SK-N-SH (cell line): ENCODE data around the gene CCDC88C. TPM values are rescaled to one million over a fixed set of nuclear protein-coding genes. Genes with fewer than 3 reads are reported as not detected.

ENCODE experiments used
- CTCF ChIA-PET: fragments of 300-600, 350-600 bp; formaldehyde crosslinking; extraction: SDS; loops from one replicate; lab custom pipeline; 2021; lab: Yijun Ruan, JAX
- POLR2A ChIA-PET: fragments of 350-600 bp; sonication (Branson Sonifier 250); formaldehyde crosslinking; extraction: SDS; loops from one replicate; lab custom pipeline; 2020; ENCODE audit warnings: antibody characterized with exemption, inconsistent platforms; lab: Yijun Ruan, JAX
- DNase-seq: peaks from one replicate; pipeline ENCODE4 v3.0.0; 2012
- H2AFZ ChIP-seq: fragments of 200-600 bp; sonication (generic); 2 replicates; pipeline ENCODE4 v1.8.1; 2016; ENCODE audit warnings: antibody characterized with exemption, mild to moderate bottlenecking, low read depth
- H3F3A ChIP-seq: fragments of 200-600 bp; sonication (generic); replicated peaks from 2 replicates; pipeline ENCODE3; 2016; ENCODE audit warnings: antibody characterized with exemption, mild to moderate bottlenecking; ENCODE audit not compliant: insufficient read depth
- H3K27ac ChIP-seq, 2 experiments: fragments of 200-500 bp in 1 of 2; fragments of 200-600 bp in 1 of 2; sonication (Bioruptor generic) in 1 of 2; sonication (generic), shearing (Covaris generic) in 1 of 2; 2 replicates each; pipeline versions ENCODE4 v1.5.1 to v1.6.1; 2014 to 2016; ENCODE audit warnings: low read depth in 2 of 2, inconsistent platforms in 1 of 2, low read length in 1 of 2, mild to moderate bottlenecking in 1 of 2, mixed read lengths in 1 of 2
- H3K27me3 ChIP-seq: fragments of 200-600 bp; sonication (generic), shearing (Covaris generic); 2 replicates; pipeline ENCODE4 v1.6.1; 2016; ENCODE audit warnings: mixed run types; ENCODE audit not compliant: insufficient read depth
- H3K36me3 ChIP-seq, 2 experiments: fragments of 200-500 bp in 1 of 2; fragments of 200-600 bp in 1 of 2; sonication (Bioruptor generic) in 1 of 2; sonication (generic) in 1 of 2; replicated peaks in 1 of 2; 2 replicates each; pipeline versions ENCODE3 to v1.5.1; 2014 to 2016; ENCODE audit warnings: low read length in 1 of 2, mild to moderate bottlenecking in 1 of 2; ENCODE audit not compliant: insufficient read depth in 2 of 2, control insufficient read depth in 1 of 2
- H3K4me1 ChIP-seq, 2 experiments: fragments of 200-500 bp in 1 of 2; fragments of 200-600 bp in 1 of 2; sonication (Bioruptor generic) in 1 of 2; sonication (generic), shearing (Covaris generic) in 1 of 2; 2 replicates each; pipeline versions ENCODE4 v1.5.1 to v1.6.1; 2014 to 2016; ENCODE audit warnings: low read depth in 1 of 2, low read length in 1 of 2, mixed run types in 1 of 2; ENCODE audit not compliant: insufficient read depth in 2 of 2, control insufficient read depth in 1 of 2
- H3K4me2 ChIP-seq: fragments of 200-600 bp; sonication (generic), shearing (Covaris generic); 2 replicates; pipeline ENCODE4 v1.6.1; 2017; ENCODE audit warnings: mixed run types
- H3K4me3 ChIP-seq, 2 experiments: fragments of 200-500 bp in 1 of 2; fragments of 200-600 bp in 1 of 2; sonication (Bioruptor generic) in 1 of 2; sonication (generic), shearing (Covaris generic) in 1 of 2; 2 replicates each; pipeline versions ENCODE4 v1.5.1 to v1.8.1; 2014 to 2016; ENCODE audit warnings: low read depth in 2 of 2, inconsistent platforms in 1 of 2, low read length in 1 of 2, mild to moderate bottlenecking in 1 of 2, mixed read lengths in 1 of 2, moderate library complexity in 1 of 2
- H3K79me2 ChIP-seq: fragments of 200-600 bp; sonication (generic); 2 replicates; pipeline ENCODE4 v1.8.1; 2017; ENCODE audit warnings: mild to moderate bottlenecking; ENCODE audit not compliant: insufficient read depth
- H3K9ac ChIP-seq: fragments of 200-600 bp; sonication (generic); 2 replicates; pipeline ENCODE4 v1.6.1; 2017; ENCODE audit warnings: mixed run types
- H3K9me2 ChIP-seq: fragments of 200-600 bp; sonication (generic); 2 replicates; pipeline ENCODE4 v1.6.1; 2017; ENCODE audit warnings: mixed run types
- H3K9me3 ChIP-seq: fragments of 200-600 bp; sonication (generic); 2 replicates; pipeline ENCODE4 v1.6.1; 2017; ENCODE audit warnings: mixed run types, mild to moderate bottlenecking, moderate library complexity
- H4K20me1 ChIP-seq: fragments of 200-600 bp; sonication (generic); 2 replicates; pipeline ENCODE4 v1.6.1; 2017; ENCODE audit warnings: mild to moderate bottlenecking, mixed run types; ENCODE audit not compliant: insufficient read depth
- CHD2 ChIP-seq: fragments of 150-350 bp; IDR thresholded peaks from 2 replicates; pipeline ENCODE4 v1.6.1; 2018; ENCODE audit warnings: low read length; ENCODE audit not compliant: partially characterized antibody
- EP300 ChIP-seq, 2 experiments: IDR thresholded peaks; 2 replicates each; pipeline versions ENCODE4 v1.4.0 to v1.6.1; 2012; ENCODE audit warnings: borderline replicate concordance in 1 of 2, low read depth in 1 of 2, low read length in 1 of 2
- EZH2phosphoT487 ChIP-seq: fragments of 200-600 bp; sonication (generic); IDR thresholded peaks from 2 replicates; pipeline ENCODE4 v1.6.1; 2017; ENCODE audit warnings: low read depth, mixed run types, mild to moderate bottlenecking, antibody characterized with exemption, moderate library complexity, borderline replicate concordance
- JUND ChIP-seq: IDR thresholded peaks from 2 replicates; pipeline ENCODE4 v1.4.0; 2012
- MEF2A ChIP-seq: IDR thresholded peaks from 2 replicates; pipeline ENCODE4 v1.4.0; 2012; ENCODE audit warnings: low read depth, borderline replicate concordance
- PBX3 ChIP-seq: IDR thresholded peaks from 2 replicates; pipeline ENCODE4; 2012
- REST ChIP-seq: IDR thresholded peaks from 2 replicates; pipeline ENCODE4 v1.6.1; 2012; ENCODE audit warnings: mild to moderate bottlenecking, low read depth, low read length, moderate library complexity
- RXRA ChIP-seq: IDR thresholded peaks from 2 replicates; pipeline ENCODE4 v1.4.0; 2012; ENCODE audit warnings: low read depth, mild to moderate bottlenecking, borderline replicate concordance
- SIN3A ChIP-seq: IDR thresholded peaks from 2 replicates; pipeline ENCODE4 v1.6.1; 2012; ENCODE audit warnings: low read depth, mild to moderate bottlenecking, low read length, moderate library complexity, borderline replicate concordance
- SMC3 ChIP-seq: IDR thresholded peaks from 2 replicates; pipeline ENCODE4 v1.6.1; 2012; ENCODE audit warnings: low read depth, low read length, improper control_type of control experiment
- TAF1 ChIP-seq: IDR thresholded peaks from 2 replicates; pipeline ENCODE4 v1.6.1; 2012; ENCODE audit warnings: low read depth, mild to moderate bottlenecking, low read length, moderate library complexity, borderline replicate concordance
- TCF12 ChIP-seq: IDR thresholded peaks from 2 replicates; pipeline ENCODE4 v1.4.0; 2012
- TEAD4 ChIP-seq: IDR thresholded peaks from 2 replicates; pipeline ENCODE4 v1.4.0; 2012; ENCODE audit warnings: mild to moderate bottlenecking, borderline replicate concordance; ENCODE audit not compliant: insufficient read depth
- YY1 ChIP-seq: IDR thresholded peaks from 2 replicates; pipeline ENCODE4 v1.4.0; 2012; ENCODE audit warnings: low read depth, mild to moderate bottlenecking
- ZBTB33 ChIP-seq: IDR thresholded peaks from 2 replicates; pipeline ENCODE4 v1.4.0; 2012; ENCODE audit warnings: low read depth, borderline replicate concordance
- WGBS: methylation state at CpG from one replicate; pipeline ENCODE4 v1.1.6; 2017; ENCODE audit warnings: low lambda C conversion rate; 5-methylcytosine and 5-hydroxymethylcytosine counted together
- polyA plus RNA-seq, 3 experiments: library from polyadenylated mRNA; depleted of rRNA; stranded (reverse); fragments of >200 nt; gene quantifications; 2 replicates each; pipeline ENCODE4 v1.2.3, GENCODE V29; 2012

CCDC88C gene
- polyA plus RNA-seq, 1 of the 3 experiments (the other 2 are of a cell fraction), result 0.39 TPM

GRCh38 chr14:91361233-91361811 lies 56.3 kb downstream of the CCDC88C start:
- no peak overlapping the region for H3K9ac ChIP-seq
- no peak for TF ChIP-seq REST
- no peak for TF ChIP-seq TAF1
- no peak for TF ChIP-seq MEF2A
- TF ChIP-seq JUND, result no peak
- TF ChIP-seq CHD2, result no peak
- no peak for TF ChIP-seq SIN3A
- no peak for TF ChIP-seq SMC3
- TF ChIP-seq TEAD4, result no peak
- no peak for TF ChIP-seq RXRA
- no peak for TF ChIP-seq TCF12
- TF ChIP-seq ZBTB33, result no peak
- no peak for TF ChIP-seq EP300 (IDR thresholded peaks at IDR 0.05; ENCODE audit: borderline replicate concordance in 1 of 2, low read depth in 1 of 2, low read length in 1 of 2)
- TF ChIP-seq YY1, result no peak
- no peak for TF ChIP-seq PBX3
- TF ChIP-seq EZH2phosphoT487, result no peak
- TF ChIP-seq, all 33 proteins: peak for 0
- Histone ChIP-seq H3K36me3 (no peaks in the 10 kb centered on the region), H2AFZ (no peak overlapping the region), H3K9me2 (no peaks in the 10 kb centered on the region), H3K4me1 (peaks cover 0 to 5% of the 10 kb centered on the region in 2 experiments; a peak in 2 of 4 replicates), H3F3A (no peaks in the 10 kb centered on the region), H3K4me2 (no peak overlapping the region), H3K79me2 (no peaks in the 10 kb centered on the region), H3K27me3 (no peaks in the 10 kb centered on the region), H3K27ac (no peak overlapping the region), H3K9me3 (no peaks in the 10 kb centered on the region), H4K20me1 (no peaks in the 10 kb centered on the region), H3K4me3 (no peak overlapping the region)
- no peak for DNase-seq
- 76% methylated on average over 14 of the region's 14 CpGs for WGBS
- CTCF ChIA-PET, result interaction anchor here (2.0 to 2.5 kb wide), 2 partner anchors 13 to 38 kb away, joined by 7 to 10 read pairs; no protein-coding TSS in a partner anchor
- POLR2A ChIA-PET, result no interaction called here
